Smooth muscle cell of the brain vasculature (primary cell): Measurements from ENCODE around the gene CD40LG.

ENCODE experiments used
- DNase-seq: peaks from one replicate; pipeline ENCODE4 v3.0.0-alpha.2; 2012; ENCODE audit warnings: low read depth, low spot score

CD40LG gene

GRCh38 chrX:136647677-136648360 is at the start of gene CD40LG:
CD40LG (plus strand) TSS chrX:136648158; CDS start chrX:136648249, 91 bp downstream.
- DNase-seq = no peak

- DNase-seq = no peak
Observed at GRCh38 chrX:136598631-136599030, 49.3 kb upstream of the CD40LG start.

- DNase-seq = no peak
Observed at GRCh38 chrX:136600059-136600458, 47.9 kb upstream of the CD40LG start.

- no peak for DNase-seq
Observed at GRCh38 chrX:136607236-136607635, 40.7 kb upstream of the CD40LG start.

- DNase-seq = no peak
Observed at GRCh38 chrX:136608295-136608933, 39.5 kb upstream of the CD40LG start.

- DNase-seq = no peak
Observed at GRCh38 chrX:136616987-136617685, 30.8 kb upstream of the CD40LG start.

- DNase-seq = no peak
Observed at GRCh38 chrX:136619899-136620505, 28.0 kb upstream of the CD40LG start.

GRCh38 chrX:136620780-136621179 is 27.2 kb upstream of the CD40LG start:
- no peak for DNase-seq

GRCh38 chrX:136622568-136622967 is 25.4 kb upstream of the CD40LG start:
- no peak for DNase-seq

GRCh38 chrX:136623396-136623795 is 24.6 kb upstream of the CD40LG start:
- no peak for DNase-seq

GRCh38 chrX:136625246-136625645 is 22.7 kb upstream of the CD40LG start:
- DNase-seq = no peak

GRCh38 chrX:136626237-136626636 is 21.7 kb upstream of the CD40LG start:
- DNase-seq = no peak

GRCh38 chrX:136626891-136627290 is 21.1 kb upstream of the CD40LG start:
- no peak for DNase-seq

- no peak for DNase-seq
Observed at GRCh38 chrX:136627409-136627808, 20.5 kb upstream of the CD40LG start.

- no peak for DNase-seq
Observed at GRCh38 chrX:136629084-136629750, 18.7 kb upstream of the CD40LG start.

GRCh38 chrX:136630881-136631280 is 17.1 kb upstream of the CD40LG start:
- DNase-seq = no peak

- no peak for DNase-seq
Observed at GRCh38 chrX:136635235-136635634, 12.7 kb upstream of the CD40LG start.

GRCh38 chrX:136636121-136636520 is 11.8 kb upstream of the CD40LG start:
- no peak for DNase-seq

- no peak for DNase-seq
Observed at GRCh38 chrX:136639506-136640176, 8.3 kb upstream of the CD40LG start.

GRCh38 chrX:136643243-136643642 is 4.7 kb upstream of the CD40LG start:
- DNase-seq = no peak

GRCh38 chrX:136646602-136647239 is 1.2 kb upstream of the CD40LG start:
- DNase-seq = no peak
